CD14-positive monocyte (primary cell): ENCODE data around the gene CD55. TPM values are rescaled to one million over a fixed set of nuclear protein-coding genes. Genes with fewer than 3 reads are reported as not detected.

ENCODE experiments used
- DNase-seq, 3 donors: peaks; one replicate each; pipeline ENCODE4 v3.0.0-alpha.2; 2011 to 2022
- H2AFZ ChIP-seq: 2 replicates; pipeline ENCODE4 v1.6.0; 2012; ENCODE audit warnings: mild to moderate bottlenecking, low read depth, low read length, inconsistent platforms; ENCODE audit not compliant: insufficient read depth, poor library complexity, severe bottlenecking
- H3K27ac ChIP-seq, 2 donors: 1 replicate in 1 of 2; 2 replicates in 1 of 2; pipeline ENCODE4 v1.5.1; 2012 to 2013; ENCODE audit warnings: low read length in 2 of 2, control low read depth in 1 of 2, inconsistent platforms in 1 of 2, low read depth in 1 of 2, mild to moderate bottlenecking in 1 of 2
- H3K27me3 ChIP-seq, 2 donors: one replicate each; pipeline versions ENCODE4 v1.6.0 to v1.6.1; 2011 to 2013; ENCODE audit warnings: low read length in 2 of 2; ENCODE audit not compliant: control insufficient read depth in 2 of 2, insufficient read depth in 2 of 2
- H3K36me3 ChIP-seq, 2 donors: replicated peaks in 1 of 2; 1 replicate in 1 of 2; 2 replicates in 1 of 2; pipeline versions ENCODE4 v1.5.1 to v1.6.1; 2012 to 2013; ENCODE audit warnings: low read length in 2 of 2, control low read depth in 1 of 2, inconsistent platforms in 1 of 2, mild to moderate bottlenecking in 1 of 2; ENCODE audit not compliant: insufficient read depth in 2 of 2, control insufficient read depth in 1 of 2
- H3K4me1 ChIP-seq, 2 donors: 1 replicate in 1 of 2; 2 replicates in 1 of 2; pipeline versions ENCODE4 v1.5.1 to v1.6.1; 2012 to 2013; ENCODE audit warnings: low read length in 2 of 2, control low read depth in 1 of 2, inconsistent platforms in 1 of 2, mild to moderate bottlenecking in 1 of 2, moderate library complexity in 1 of 2; ENCODE audit not compliant: insufficient read depth in 2 of 2, control insufficient read depth in 1 of 2
- H3K4me2 ChIP-seq: replicated peaks from 2 replicates; pipeline ENCODE3; 2012; ENCODE audit warnings: low read length, moderate library complexity, mild to moderate bottlenecking; ENCODE audit not compliant: poor library complexity, severe bottlenecking; ENCODE audit errors: extremely low read depth
- H3K4me3 ChIP-seq, 3 experiments: fragments of 200-600 bp in 1 of 3; sonication (generic) in 1 of 3; replicated peaks in 1 of 3; 1 replicate in 2 of 3; 2 replicates in 1 of 3; pipeline ENCODE4 v1.5.1; 2011 to 2013; ENCODE audit warnings: low read length in 3 of 3, mild to moderate bottlenecking in 3 of 3, control low read depth in 2 of 3, low read depth in 2 of 3, inconsistent platforms in 1 of 3, moderate library complexity in 1 of 3
- H3K79me2 ChIP-seq: 2 replicates; pipeline ENCODE4 v1.6.0; 2012; ENCODE audit warnings: mild to moderate bottlenecking, control low read depth, inconsistent platforms, low read length, moderate library complexity; ENCODE audit not compliant: insufficient read depth
- H3K9ac ChIP-seq: 2 replicates; pipeline ENCODE4 v1.6.0; 2017; ENCODE audit warnings: low read length, mild to moderate bottlenecking; ENCODE audit not compliant: insufficient read depth, poor library complexity, severe bottlenecking
- H3K9me3 ChIP-seq, 2 donors: replicated peaks in 1 of 2; 1 replicate in 1 of 2; 2 replicates in 1 of 2; pipeline versions ENCODE4 v1.5.1 to v1.6.1; 2012 to 2013; ENCODE audit warnings: low read length in 2 of 2, control low read depth in 1 of 2; ENCODE audit not compliant: control insufficient read depth in 1 of 2, insufficient read depth in 1 of 2
- H4K20me1 ChIP-seq: 2 replicates; pipeline ENCODE4 v1.6.0; 2012; ENCODE audit warnings: mild to moderate bottlenecking, low read length, control low read depth, moderate library complexity; ENCODE audit not compliant: insufficient read depth
- H3K27ac Mint-ChIP-seq, 7 donors: one replicate each; pipeline ENCODE4 v1.8.0; 2020; ENCODE audit warnings: mild to moderate bottlenecking in 7 of 7, mixed read lengths in 7 of 7, moderate library complexity in 6 of 7, inconsistent platforms in 2 of 7
- H3K27me3 Mint-ChIP-seq, 3 donors: one replicate each; pipeline ENCODE4 v1.8.0; 2021 to 2022; ENCODE audit warnings: low read depth in 3 of 3, mild to moderate bottlenecking in 3 of 3, mixed read lengths in 3 of 3, moderate library complexity in 3 of 3, inconsistent platforms in 1 of 3
- H3K36me3 Mint-ChIP-seq, 2 donors: one replicate each; pipeline ENCODE4 v1.8.0; 2020; ENCODE audit warnings: mixed read lengths in 2 of 2, inconsistent platforms in 1 of 2, mild to moderate bottlenecking in 1 of 2
- H3K4me1 Mint-ChIP-seq: one replicate; pipeline ENCODE4 v1.8.0; 2020; ENCODE audit warnings: mild to moderate bottlenecking, mixed read lengths
- H3K4me3 Mint-ChIP-seq, 2 donors: one replicate each; pipeline ENCODE4 v1.8.0; 2020; ENCODE audit warnings: mild to moderate bottlenecking in 2 of 2, mixed read lengths in 2 of 2, moderate library complexity in 1 of 2
- H3K9me3 Mint-ChIP-seq, 7 donors: one replicate each; pipeline ENCODE4 v1.8.0; 2020 to 2022; ENCODE audit warnings: mixed read lengths in 7 of 7, mild to moderate bottlenecking in 6 of 7, moderate library complexity in 6 of 7, inconsistent platforms in 2 of 7
- WGBS: methylation state at CpG from one replicate; pipeline ENCODE4 v1.1.5; 2013; ENCODE audit warnings: missing lambda C conversion rate; ENCODE audit not compliant: insufficient coverage; 5-methylcytosine and 5-hydroxymethylcytosine counted together
- intact Hi-C, 2 donors: fragments of 100-400 bp; cut with micrococcal nuclease; formaldehyde crosslinking; loops; one replicate each; pipeline versions ENCODE4 v1.15.0 to v1.15.1; 2023
- polyA plus RNA-seq, 3 donors: library from polyadenylated mRNA; depleted of rRNA in 1 of 3; unstranded in 2 of 3; stranded (reverse) in 1 of 3; fragments of 300-500 nt in 2 of 3; fragments of >200 nt in 1 of 3; fragmentation: Illumina TruSeq in 2 of 3; gene quantifications; 1 replicate in 2 of 3; 2 replicates in 1 of 3; pipeline ENCODE4 v1.2.3, GENCODE V29; 2012 to 2021
- TF ChIP-seq, protein P1 (sequence below): fragments of 200-600 bp; IDR thresholded peaks from one replicate; pipeline ENCODE4 v1.8.0; 2022; ENCODE audit warnings: antibody characterized with exemption, mild to moderate bottlenecking

CD55 gene
- polyA plus RNA-seq, 3 donors = 171 to 221 (median 182) TPM

DNA sequence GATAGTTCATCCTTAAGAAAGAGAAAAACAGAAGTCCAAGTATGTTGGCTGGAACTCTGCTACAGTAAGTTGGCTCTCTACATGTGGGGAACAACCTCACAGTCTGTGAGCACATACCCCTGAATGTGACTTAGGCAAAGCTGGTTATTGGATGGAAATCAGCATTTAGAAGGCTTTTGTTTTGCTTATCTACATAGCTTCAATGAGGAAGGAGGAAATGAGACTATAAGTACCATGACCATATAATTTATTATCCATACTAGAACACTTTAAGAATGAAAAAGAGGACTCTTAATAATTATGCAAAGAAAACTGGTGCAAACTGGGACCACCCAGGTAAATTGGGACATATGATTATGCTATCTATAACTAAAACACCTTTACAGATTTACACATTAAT is 31.7 kb upstream of the CD55 start:
- TF ChIP-seq, protein P1, sequence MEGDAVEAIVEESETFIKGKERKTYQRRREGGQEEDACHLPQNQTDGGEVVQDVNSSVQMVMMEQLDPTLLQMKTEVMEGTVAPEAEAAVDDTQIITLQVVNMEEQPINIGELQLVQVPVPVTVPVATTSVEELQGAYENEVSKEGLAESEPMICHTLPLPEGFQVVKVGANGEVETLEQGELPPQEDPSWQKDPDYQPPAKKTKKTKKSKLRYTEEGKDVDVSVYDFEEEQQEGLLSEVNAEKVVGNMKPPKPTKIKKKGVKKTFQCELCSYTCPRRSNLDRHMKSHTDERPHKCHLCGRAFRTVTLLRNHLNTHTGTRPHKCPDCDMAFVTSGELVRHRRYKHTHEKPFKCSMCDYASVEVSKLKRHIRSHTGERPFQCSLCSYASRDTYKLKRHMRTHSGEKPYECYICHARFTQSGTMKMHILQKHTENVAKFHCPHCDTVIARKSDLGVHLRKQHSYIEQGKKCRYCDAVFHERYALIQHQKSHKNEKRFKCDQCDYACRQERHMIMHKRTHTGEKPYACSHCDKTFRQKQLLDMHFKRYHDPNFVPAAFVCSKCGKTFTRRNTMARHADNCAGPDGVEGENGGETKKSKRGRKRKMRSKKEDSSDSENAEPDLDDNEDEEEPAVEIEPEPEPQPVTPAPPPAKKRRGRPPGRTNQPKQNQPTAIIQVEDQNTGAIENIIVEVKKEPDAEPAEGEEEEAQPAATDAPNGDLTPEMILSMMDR = no peak
- peaks cover 3 to 8% of the 10 kb centered on the region in 2 donors for H3K9me3 ChIP-seq
- intact Hi-C loops = no loop called here
- no peak overlapping the region for H3K4me3 ChIP-seq
- peaks cover 4 to 5% of the 10 kb centered on the region in 2 donors for H3K36me3 Mint-ChIP-seq
- H3K4me1 Mint-ChIP-seq = peaks cover 2% of the 10 kb centered on the region
- H3K9ac ChIP-seq = no peak overlapping the region
- H4K20me1 ChIP-seq = no peaks in the 10 kb centered on the region
- DNase-seq = no peak
- H3K27me3 Mint-ChIP-seq = no peaks in the 10 kb centered on the region
- H3K4me1 ChIP-seq = no peaks in the 10 kb centered on the region
- H3K27me3 ChIP-seq = no peaks in the 10 kb centered on the region
- peaks cover 12 to 21% (median 14%) of the 10 kb centered on the region in 7 donors for H3K9me3 Mint-ChIP-seq
- no peaks in the 10 kb centered on the region for H3K36me3 ChIP-seq
- no peak overlapping the region for H2AFZ ChIP-seq
- H3K27ac Mint-ChIP-seq = no peak overlapping the region
- H3K4me3 Mint-ChIP-seq = no peak overlapping the region
- H3K4me2 ChIP-seq = no peak overlapping the region
- no peak overlapping the region for H3K27ac ChIP-seq
- no peaks in the 10 kb centered on the region for H3K79me2 ChIP-seq

DNA sequence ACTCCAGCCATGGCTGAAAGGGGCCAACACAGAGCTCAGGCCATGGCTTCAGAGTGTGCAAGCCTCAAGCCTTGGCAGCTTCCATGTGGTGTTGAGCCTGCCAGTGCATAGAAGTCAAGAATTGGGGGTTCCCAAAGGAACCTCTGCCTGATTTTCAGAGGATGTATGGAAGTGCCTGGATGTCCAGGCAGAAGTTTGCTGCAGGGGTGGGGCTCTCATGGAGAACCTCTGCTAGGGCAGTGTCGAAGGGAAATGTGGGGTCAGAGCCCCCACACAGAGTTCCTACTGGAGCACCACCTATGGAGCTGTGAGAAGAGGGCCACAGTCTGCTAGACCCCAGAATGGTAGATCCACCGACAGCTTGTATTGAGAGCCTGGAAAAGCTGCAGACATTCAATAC is 29.8 kb upstream of the CD55 start:
- Mint-ChIP-seq H3K9me3 (peaks cover 12 to 21% (median 14%) of the 10 kb centered on the region in 7 donors), H3K27me3 (no peaks in the 10 kb centered on the region), H3K4me3 (no peak overlapping the region), H3K4me1 (peaks cover 2% of the 10 kb centered on the region), H3K36me3 (peaks cover 4 to 5% of the 10 kb centered on the region in 2 donors), H3K27ac (no peak overlapping the region)
- H3K36me3 ChIP-seq = no peaks in the 10 kb centered on the region
- no peaks in the 10 kb centered on the region for H3K4me1 ChIP-seq
- H3K27ac ChIP-seq = no peak overlapping the region
- H3K27me3 ChIP-seq = no peaks in the 10 kb centered on the region
- no peak overlapping the region for H3K4me3 ChIP-seq
- no peaks in the 10 kb centered on the region for H4K20me1 ChIP-seq
- WGBS = 100% methylated on average over 1 of the region's 2 CpGs
- H3K9me3 ChIP-seq = peaks cover 3 to 8% of the 10 kb centered on the region in 2 donors
- no peak overlapping the region for H2AFZ ChIP-seq
- intact Hi-C loops = no loop called here
- TF ChIP-seq, protein P1 = no peak
- H3K9ac ChIP-seq = no peak overlapping the region
- no peak overlapping the region for H3K4me2 ChIP-seq
- no peak for DNase-seq
- H3K79me2 ChIP-seq = no peaks in the 10 kb centered on the region
